HG03045 (cell line): ENCODE data around the gene CTTN.

Source experiments
- ATAC-seq: cut with Tn5 transposase; IDR thresholded peaks from one replicate; pipeline ENCODE4 v1.9.1; 2021; ENCODE audit warnings: mild to moderate bottlenecking, moderate library complexity; ENCODE audit not compliant: unreplicated experiment

CTTN gene

DNA sequence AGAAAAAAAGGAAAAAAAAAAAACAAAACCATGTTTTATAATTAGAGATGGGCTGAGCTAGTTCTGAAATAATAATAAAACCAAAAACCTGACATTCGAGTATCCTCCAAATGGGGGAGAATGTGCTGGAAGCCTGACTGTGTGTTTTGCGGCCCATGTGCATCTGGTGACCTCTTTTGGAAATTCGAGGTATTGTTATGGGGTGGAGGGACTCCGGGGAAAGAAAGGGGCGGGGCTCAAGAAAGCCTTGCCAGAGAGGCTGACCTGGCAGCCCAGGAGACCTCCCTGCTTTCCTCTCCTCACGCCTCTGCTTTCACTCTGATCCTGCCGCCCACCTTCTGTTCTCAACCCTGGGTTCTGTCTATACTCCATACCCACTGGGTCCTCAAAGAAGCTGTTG lies 72.9 kb downstream of the CTTN start:
- ATAC-seq = no peak

DNA sequence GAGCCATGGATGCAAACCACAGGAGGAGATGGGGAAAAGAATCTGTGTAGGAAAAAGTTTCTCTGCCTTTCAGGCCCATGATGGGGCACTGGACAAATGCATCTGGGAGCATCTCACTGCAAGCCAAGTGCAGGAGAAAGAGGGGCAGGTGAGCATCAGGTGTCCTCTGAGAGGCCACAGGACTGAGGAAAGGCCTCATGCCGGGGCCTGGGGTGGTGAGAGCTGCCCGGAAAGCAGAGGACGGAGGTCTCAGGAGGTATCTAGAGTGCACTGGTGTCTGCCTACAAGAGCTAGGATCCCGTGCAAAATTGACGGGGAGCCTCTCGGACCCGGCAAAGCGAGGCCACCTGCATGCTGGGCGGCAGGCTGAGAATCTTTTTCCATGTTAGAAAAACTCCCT lies 73.9 kb downstream of the CTTN start:
- ATAC-seq = no peak

DNA sequence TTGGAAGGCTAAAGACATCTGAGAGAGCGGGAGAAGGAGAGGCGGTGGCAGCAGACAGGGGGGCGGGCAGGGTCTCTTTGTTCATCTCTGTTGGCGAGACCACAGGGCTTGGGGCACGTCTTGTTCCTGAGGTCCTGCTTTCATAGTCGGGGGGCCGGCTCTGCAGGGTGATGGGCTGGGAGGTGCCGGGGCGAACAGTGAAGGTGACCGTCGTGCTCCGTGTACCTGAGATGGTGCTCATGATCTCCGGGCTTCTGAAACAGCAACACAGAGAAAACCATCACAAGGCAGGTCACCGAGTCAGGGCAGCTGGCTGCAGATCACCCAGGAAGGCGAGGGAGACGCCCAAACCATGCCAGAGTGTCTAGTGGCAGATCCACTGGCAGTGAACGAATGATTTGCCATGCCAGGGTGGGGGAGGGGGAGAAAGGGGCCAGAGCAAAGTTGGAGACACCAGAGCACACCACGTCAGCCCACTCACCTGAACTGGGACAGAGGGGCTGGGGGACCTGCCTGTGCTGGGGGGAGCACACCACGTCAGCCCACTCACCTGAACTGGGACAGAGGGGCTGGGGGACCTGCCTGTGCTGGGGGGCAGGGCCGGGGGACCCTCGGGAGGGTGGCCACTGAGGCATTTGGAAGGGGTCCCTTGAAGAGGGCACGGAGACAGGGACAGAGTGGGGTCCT lies 75.0 kb downstream of the CTTN start:
- no peak for ATAC-seq

DNA sequence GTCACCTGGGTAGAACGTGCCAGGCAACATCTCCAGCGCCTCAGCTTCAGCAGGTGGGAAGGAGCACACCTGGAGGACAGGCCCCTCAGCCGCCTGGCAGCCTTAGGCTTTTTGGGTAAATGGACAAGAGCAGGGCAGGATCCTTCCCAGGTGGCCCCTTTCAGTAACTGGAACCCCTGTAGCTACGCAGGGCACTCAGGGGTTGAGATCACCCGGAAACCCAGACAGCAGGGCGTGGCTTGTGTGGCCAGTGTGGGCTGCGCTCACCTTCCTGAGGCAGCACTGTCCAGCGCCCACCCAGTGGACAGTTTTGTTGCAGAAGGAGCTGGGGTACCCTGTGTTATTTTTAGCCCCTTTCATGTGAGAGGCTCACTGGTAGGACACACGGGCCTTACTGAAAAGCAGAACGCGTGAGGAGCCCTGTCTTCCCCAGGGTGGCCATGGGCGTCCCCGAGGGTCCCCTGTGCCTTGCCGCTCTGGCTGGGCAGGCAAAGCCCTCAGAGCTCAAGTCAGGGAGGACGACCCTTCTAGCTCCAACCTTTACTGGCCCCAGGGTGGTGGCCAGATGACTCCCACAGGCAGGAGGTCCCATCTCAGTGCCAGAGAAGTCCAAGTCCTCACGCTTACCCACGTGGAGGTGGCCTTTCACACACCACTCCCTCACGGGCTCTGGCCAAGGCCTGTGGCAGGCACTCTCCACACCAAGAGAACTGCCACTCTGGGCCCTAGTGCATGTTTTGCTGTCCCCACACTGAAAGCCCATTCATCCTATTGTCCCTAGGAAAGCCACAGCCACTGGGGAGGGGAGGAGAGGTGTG lies 75.8 kb downstream of the CTTN start:
- no peak for ATAC-seq

DNA sequence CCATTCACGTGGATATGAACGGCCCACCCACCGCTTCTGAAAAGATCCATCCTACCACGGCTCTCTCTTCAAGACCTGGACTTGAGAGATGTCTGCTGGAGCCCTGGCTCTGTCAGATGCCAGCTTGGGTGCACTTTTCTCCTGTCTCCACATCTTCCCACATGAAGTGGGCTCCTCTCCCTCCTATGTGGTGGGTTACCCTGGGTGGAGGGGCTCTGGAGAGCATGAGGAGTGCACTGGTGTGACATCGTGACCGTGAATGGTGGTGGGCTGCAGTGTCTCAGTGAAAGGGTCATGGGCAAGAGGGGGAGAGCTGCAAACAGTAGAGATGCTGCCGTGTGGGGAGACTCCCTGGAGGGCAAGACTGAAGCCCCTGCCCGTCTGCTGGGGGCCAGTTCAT lies 76.4 kb downstream of the CTTN start:
- ATAC-seq = no peak

DNA sequence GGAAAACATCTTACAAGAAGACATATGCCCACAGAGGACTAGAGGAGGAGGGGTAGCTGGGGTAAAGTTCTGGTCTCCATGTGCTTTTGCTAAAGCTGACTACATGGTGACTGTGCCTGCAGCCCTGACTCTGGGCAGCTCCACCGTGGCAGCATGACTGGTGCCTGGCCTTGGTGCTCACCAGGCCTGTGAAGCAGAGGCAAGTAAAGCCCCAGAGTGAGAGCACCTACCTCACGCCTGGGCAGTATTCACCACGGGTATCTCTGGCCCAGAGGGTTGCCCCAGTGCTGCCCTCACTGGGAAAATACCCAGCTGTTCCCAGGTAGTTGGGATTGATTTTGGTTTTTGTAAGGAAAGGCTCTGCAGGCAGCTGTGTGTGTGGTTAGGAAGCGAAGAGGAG lies 78.3 kb downstream of the CTTN start:
- ATAC-seq = no peak

DNA sequence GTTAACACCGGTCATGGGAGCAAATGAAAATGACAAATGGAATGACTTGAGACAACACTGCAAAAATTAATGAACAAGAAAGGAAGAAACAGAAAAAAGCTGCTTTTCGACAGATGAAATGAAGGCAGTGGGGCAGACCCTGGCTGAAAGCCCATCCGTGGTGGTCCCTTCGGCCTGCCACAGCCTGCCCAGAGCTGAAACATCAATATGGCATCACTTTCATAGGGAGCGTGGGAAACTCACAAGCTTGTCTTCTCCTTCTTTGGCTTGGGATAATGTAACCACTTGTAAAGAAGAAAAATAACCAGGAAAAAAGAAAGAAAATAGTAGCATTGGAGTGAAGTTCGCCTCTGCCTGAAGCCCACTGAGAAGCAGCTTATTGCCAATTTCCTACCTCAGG lies 78.8 kb downstream of the CTTN start:
- ATAC-seq = no peak

DNA sequence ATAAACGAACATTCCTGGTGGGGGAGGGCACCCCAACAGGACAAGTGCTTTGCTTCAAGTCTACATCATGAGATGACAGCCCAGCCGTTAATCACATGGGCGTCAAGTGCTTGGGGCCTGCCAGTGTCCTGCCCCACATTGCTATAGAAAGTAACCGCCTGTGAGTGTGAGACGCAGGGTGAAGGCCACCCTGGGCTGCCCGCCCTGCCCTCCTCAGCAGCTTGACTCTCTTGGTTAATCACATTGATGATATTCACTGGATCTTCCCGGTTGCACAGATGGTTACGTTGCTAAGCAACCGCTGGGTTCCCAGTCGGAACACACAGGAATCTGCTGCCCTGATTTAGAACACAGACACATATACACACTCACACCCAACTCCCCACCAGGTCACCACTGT lies 79.3 kb downstream of the CTTN start:
- ATAC-seq = no peak

DNA sequence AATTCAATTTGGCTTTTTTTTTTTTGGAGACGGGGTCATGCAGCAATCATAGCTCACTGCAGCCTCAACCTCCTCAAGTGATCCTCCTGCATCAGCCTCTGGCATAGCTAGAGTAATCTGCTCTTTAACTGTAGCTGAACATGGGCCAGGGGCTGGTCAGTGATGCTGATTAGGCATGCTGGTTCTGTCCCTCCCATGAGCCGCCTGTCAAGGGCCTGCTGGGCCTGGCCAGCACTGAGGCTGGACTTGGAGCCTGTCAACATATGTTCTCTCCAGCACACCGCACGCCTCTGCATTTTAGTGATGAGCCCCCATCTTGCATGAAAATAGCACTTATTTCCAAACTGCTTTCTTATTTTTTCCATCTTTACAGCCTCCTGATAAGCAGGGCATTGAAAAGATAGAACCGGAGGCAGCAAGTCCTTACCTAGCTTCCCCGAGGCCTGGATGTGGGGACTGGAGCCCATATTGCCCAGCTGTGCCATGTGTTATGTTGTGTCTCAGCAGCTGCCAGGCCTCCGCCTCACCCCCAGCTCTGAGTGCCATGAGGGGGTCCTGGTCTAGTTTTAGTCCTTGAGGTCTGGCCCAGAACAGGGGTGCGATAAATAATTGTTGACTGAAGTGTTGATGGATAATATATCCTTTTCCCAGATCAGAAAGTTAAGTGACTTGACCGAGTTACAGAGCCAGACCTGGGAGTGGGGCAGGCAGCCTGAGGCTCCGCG lies 80.0 kb downstream of the CTTN start:
- ATAC-seq = no peak

DNA sequence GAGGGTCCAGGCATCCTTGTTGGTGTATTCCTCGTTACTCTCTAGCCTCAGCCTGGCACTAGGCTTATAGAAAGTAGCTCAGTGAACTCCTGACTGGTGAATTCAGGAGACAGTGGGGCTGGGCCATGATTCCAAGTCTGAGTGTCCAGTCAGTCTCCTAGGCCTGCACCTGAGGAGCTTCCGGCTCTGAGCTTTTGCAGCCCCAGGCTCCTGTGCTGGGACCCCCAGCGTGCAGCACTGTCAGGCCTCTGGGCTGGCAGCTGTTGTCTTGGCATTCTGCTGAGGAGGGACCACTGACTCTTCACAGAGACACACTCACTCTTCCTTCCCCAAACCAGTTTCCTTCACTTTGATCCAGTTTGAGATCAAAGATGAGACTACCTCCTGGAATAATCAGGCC lies 82.4 kb downstream of the CTTN start:
- ATAC-seq = no peak

DNA sequence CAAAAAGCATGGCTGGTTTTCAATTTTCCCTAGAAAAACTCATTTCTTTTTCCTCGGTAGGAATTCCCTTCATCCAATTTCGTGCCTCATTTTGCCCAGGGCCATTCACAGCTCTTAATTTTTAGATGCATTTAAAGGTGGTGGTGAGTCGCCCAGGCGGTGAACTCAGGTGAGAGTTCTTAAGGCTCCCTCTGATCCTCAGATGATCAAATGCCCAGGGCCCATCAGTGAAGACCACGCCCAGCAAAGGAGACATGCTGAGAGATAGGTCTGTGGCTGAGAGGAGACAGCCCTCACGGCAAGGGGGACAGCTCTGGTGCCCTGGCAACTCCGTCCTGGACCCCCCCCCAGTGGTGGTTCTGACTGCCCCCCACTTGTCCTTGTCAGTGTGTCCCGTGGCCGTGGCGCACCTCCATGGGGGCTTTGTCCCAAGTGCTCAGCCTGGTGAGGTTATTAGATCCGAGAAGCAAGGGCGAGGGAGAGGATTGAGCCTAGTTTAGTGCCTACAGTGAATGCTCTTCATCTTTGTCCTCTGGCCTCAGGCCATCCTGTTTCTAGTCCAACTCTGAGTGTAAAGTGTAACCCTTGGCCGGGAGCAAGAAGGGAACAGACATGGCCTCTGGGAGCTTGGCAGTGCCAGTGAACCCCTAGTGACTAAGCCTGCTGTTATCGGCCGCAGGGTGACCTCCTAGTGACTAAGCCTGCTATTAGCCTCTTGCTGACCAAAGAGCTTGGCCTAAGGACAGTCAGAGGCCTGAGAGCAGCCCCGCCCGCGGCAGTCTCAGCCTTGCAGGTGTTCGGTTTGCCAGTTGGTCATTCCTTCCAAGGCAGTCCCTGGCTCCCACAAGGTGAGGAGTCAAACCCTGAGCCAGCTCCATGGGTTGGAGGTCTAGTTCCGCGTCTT lies 83.5 kb downstream of the CTTN start:
- no peak for ATAC-seq

DNA sequence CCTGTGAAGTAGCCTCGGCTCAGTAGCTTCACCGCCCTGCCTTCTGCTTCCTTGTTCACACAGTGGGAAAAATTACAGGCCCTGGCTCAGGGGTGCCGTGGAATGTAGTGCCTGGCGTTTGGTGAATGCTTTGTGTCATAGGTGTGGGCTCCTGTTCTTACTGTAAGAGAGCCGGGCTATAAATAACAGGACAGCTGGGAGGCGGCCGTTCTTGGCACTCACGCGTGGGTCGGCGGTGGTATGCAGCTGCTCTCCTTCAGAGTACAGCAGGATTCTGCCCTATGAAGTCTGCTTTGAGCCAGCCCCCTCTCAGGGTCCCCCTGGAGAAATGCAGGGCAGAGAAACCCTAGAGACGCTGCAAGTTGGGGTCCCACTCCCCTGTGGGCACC lies 84.2 kb downstream of the CTTN start:
- ATAC-seq = no peak

DNA sequence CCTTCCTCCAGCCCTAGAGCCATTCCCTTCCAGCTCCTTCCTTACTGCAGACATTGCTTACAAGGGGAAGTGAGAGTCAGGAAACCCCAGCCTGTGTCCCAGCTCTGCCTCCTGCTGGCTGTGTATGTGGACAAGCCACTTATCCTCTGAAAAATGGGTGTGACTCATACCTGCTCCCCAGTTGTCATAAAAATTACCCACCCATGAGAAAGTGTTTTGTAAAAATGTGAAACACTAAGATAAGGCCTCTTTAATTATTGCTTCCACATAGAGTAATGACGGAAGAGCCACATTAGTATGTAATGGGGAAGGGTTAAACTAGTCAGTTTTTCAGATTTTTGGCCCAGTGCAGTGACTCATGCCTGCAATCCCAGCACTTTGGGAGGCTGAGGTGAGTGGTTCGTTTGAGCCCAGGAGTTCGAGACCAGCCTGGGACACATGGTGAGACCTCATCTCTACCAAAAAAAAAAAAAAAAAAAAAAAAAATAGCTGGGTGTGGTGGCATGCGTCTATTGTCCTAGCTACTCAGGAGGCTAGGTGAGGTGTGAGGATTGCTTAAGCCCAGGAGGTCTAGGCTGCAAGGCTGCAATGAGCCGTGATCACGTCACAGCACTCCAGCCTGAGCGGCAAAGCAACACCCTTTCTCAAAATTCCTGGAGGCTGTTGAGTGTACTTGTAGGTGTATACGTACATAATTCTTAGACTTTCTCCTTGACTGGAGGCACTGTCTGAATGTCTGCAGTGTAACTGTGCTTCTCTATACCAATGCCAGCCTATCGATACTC lies 84.9 kb downstream of the CTTN start:
- no peak for ATAC-seq

DNA sequence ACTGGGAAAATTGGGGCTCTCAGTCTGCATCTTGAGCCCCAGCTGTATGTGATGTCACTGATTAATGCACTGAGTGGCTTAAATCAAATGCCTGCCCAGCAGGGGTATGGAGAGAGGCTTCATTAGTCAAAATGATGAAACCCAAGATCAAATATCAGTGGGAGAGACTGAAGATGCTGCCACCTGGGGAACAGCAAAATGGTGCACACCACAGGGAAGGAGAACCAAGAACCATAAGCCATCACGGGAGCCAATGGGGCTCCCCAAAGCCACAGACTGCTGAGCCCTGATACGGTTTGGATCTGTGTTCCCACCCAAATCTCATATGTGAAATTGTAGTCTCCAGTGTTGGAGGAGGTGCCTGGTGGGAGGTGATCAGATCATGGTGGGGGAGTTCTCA lies 85.6 kb downstream of the CTTN start:
- ATAC-seq = no peak

DNA sequence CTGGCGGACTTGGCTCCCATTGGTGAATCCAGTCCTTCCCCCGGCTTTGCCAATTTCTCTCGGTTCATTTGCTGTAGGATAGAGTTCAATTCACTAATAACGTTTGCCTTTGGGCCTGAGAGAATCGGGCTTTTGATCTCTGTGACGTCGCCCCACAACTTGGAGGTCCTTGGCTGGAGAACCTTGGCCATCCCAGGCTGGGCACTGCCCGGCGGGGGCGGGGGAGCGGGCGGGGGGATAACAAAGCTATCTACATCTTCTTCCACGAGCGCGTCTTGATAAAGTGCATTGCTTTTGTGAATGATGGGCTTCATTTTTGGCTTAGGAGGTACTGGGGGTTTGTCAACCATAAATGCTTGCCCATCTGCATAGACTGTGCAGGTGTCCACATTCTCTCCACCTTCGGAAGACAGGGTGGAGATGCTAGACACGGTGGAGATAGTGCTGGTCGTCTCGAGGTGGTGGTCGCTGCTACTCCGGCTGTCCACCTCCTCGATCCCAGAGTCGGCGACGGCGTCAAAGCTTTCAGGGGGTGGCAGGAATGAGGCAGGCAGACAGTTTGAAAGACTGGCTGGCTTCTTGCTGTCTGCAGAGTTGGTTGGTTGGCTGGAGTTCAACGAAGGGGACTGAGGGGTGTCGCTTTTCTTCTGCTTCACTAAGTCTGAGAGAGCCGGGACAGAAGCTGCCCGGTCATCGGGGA lies 87.1 kb downstream of the CTTN start:
- no peak for ATAC-seq

DNA sequence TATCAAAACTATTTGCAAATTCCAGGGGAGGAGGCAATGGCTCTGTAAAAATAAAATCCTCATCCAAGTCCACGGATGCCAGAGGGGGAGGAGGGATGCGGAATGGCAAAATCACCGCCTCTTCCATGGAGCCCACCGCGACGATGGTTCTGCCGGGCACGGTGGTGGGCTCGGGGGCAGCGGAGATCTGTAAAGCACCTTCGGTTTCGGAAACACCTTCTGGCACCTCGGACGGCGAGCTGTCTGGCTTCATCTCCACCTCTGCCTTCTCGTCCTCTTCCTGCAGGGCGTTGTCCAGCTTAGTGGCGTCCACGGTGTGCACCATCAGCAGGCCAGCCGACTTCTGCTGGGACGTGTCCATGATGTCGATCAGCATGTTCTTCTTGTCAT lies 87.7 kb downstream of the CTTN start:
- no peak for ATAC-seq
